K562 (cell line): ENCODE results near the gene ARHGEF10L. TPM values are rescaled to one million over a fixed set of nuclear protein-coding genes. Genes with fewer than 3 reads are reported as not detected.

Experiments used
- ATAC-seq: fragments of 200-7000 bp; cut with Tn5 transposase; 3 replicates; pipeline ENCODE4 v1.9.1; 2020; ENCODE audit warnings: moderate library complexity
- BruUV-seq: library from RNA; stranded (reverse); fragments of 400-500 nt; replicated peaks from 2 replicates; lab custom pipeline; 2021; lab: Mats Ljungman, UMichigan
- CTCF ChIA-PET: fragments of 300-600 bp; formaldehyde crosslinking; extraction: SDS; loops from one replicate; lab custom pipeline; 2021; ENCODE audit warnings: low intra/inter-chr PET ratio; lab: Yijun Ruan, JAX
- POLR2A ChIA-PET: fragments of 300-600, 350-650 bp; sonication (Branson Sonifier 250); formaldehyde crosslinking; extraction: SDS; loops from one replicate; lab custom pipeline; 2021; ENCODE audit warnings: antibody characterized with exemption, inconsistent platforms; lab: Yijun Ruan, JAX
- DNase-seq, 4 experiments: peaks; one replicate each; pipeline versions ENCODE4 v3.0.0 to v3.0.0-alpha.2; 2011 to 2018; ENCODE audit warnings: low spot score in 3 of 4, mixed read lengths in 3 of 4; ENCODE audit errors: extremely low read depth in 1 of 4
- FAIRE-seq: peaks from 2 replicates; lab custom pipeline; 2011; peaks lifted over from hg19 to GRCh38; lab: Jason Lieb, UNC
- H2AFZ ChIP-seq: 2 replicates; pipeline ENCODE4 v1.6.0; 2011; ENCODE audit warnings: low read depth, low read length, control low read depth, inconsistent platforms
- H3K27ac ChIP-seq: fragments of 200-600 bp; 3 replicates; pipeline ENCODE4 v1.8.0; 2011; ENCODE audit warnings: low read depth, mild to moderate bottlenecking, control low read depth, inconsistent platforms, low read length, moderate library complexity, mixed read lengths; ENCODE audit errors: extremely low read depth
- H3K27me3 ChIP-seq, 2 experiments: fragments of 300-600 bp in 1 of 2; 2 replicates in 1 of 2; 3 replicates in 1 of 2; pipeline versions ENCODE4 v1.6.0 to v1.8.0; 2011; ENCODE audit warnings: inconsistent platforms in 2 of 2, low read length in 2 of 2, mild to moderate bottlenecking in 1 of 2, mixed read lengths in 1 of 2, moderate library complexity in 1 of 2; ENCODE audit not compliant: control insufficient read depth in 2 of 2, insufficient read depth in 2 of 2
- H3K36me3 ChIP-seq: fragments of 300-600 bp; 3 replicates; pipeline ENCODE4 v1.8.0; 2011; ENCODE audit warnings: mild to moderate bottlenecking, low read length, inconsistent platforms; ENCODE audit not compliant: control insufficient read depth, insufficient read depth
- H3K4me1 ChIP-seq, 2 experiments: fragments of 200-600 bp in 1 of 2; replicated peaks in 1 of 2; 2 replicates in 1 of 2; 3 replicates in 1 of 2; pipeline versions ENCODE4 v1.5.1 to v1.8.0; 2011; ENCODE audit warnings: inconsistent platforms in 2 of 2, low read length in 2 of 2, mild to moderate bottlenecking in 1 of 2, mixed read lengths in 1 of 2, moderate library complexity in 1 of 2; ENCODE audit not compliant: control insufficient read depth in 2 of 2, insufficient read depth in 2 of 2
- H3K4me2 ChIP-seq: 2 replicates; pipeline ENCODE4 v1.6.1; 2011; ENCODE audit warnings: low read length, control low read depth, inconsistent platforms, mixed read lengths; ENCODE audit not compliant: insufficient read depth
- H3K4me3 ChIP-seq: fragments of 200-600 bp; sonication (generic), shearing (Covaris generic); 2 replicates; pipeline ENCODE4 v1.5.1; 2016; ENCODE audit warnings: control low read depth, inconsistent platforms
- H3K79me2 ChIP-seq: fragments of 200-600 bp; 3 replicates; pipeline ENCODE4 v1.8.0; 2011; ENCODE audit warnings: low read length, inconsistent platforms; ENCODE audit not compliant: control insufficient read depth, insufficient read depth
- H3K9ac ChIP-seq, 2 experiments: 2 replicates each; pipeline versions ENCODE4 v1.6.0 to v1.6.1; 2011; ENCODE audit warnings: low read depth in 2 of 2, low read length in 2 of 2, control low read depth in 1 of 2, inconsistent platforms in 1 of 2, mild to moderate bottlenecking in 1 of 2, mixed read lengths in 1 of 2; ENCODE audit not compliant: insufficient read depth in 1 of 2
- H3K9me1 ChIP-seq: one replicate; pipeline ENCODE4 v1.6.0; 2011; ENCODE audit warnings: inconsistent platforms, mild to moderate bottlenecking, low read length, moderate library complexity; ENCODE audit not compliant: control insufficient read depth, insufficient read depth
- H3K9me3 ChIP-seq: replicated peaks from 2 replicates; pipeline ENCODE4 v1.5.1; 2011; ENCODE audit warnings: low read depth, low read length, inconsistent platforms; ENCODE audit not compliant: control insufficient read depth, insufficient read depth
- H4K20me1 ChIP-seq: replicated peaks from 2 replicates; pipeline ENCODE4 v1.6.1; 2011; ENCODE audit warnings: low read length, inconsistent platforms, mixed read lengths; ENCODE audit not compliant: control insufficient read depth, insufficient read depth
- C11orf30 ChIP-seq: fragments of 450-650 bp; IDR thresholded peaks from 2 replicates; pipeline ENCODE4 v1.6.1; 2016; ENCODE audit warnings: low read depth, mild to moderate bottlenecking
- DLX4 ChIP-seq: fragments of 250-450 bp; sonication (Bioruptor Pico); IDR thresholded peaks from 2 replicates; pipeline ENCODE4 v1.6.1; 2021; ENCODE audit warnings: mild to moderate bottlenecking
- MAFF ChIP-seq: IDR thresholded peaks from 2 replicates; pipeline ENCODE4 v1.6.1; 2012; ENCODE audit warnings: low read length, improper control_type of control experiment
- MAFG ChIP-seq: fragments of 450-650 bp; conservative IDR thresholded peaks from 2 replicates; pipeline ENCODE4 v1.6.1; 2016; ENCODE audit warnings: missing genetic modification characterization, missing compliant biosample characterization
- MAFK ChIP-seq: IDR thresholded peaks from 2 replicates; pipeline ENCODE4 v1.6.1; 2011; ENCODE audit warnings: low read length, improper control_type of control experiment
- NFE2 ChIP-seq: IDR thresholded peaks from 2 replicates; pipeline ENCODE4 v1.6.1; 2014; ENCODE audit warnings: antibody characterized with exemption, low read depth
- NFE2L1 ChIP-seq: fragments of 450-650 bp; IDR thresholded peaks from 2 replicates; pipeline ENCODE4 v1.6.1; 2016; ENCODE audit warnings: missing genetic modification characterization, low read depth, mild to moderate bottlenecking, missing compliant biosample characterization, moderate library complexity, borderline replicate concordance
- ZNF316 ChIP-seq: fragments of 450-650 bp; IDR thresholded peaks from 2 replicates; pipeline ENCODE4 v1.6.1; 2016
- WGBS: fragments of 100-300 bp; shearing (Covaris generic); methylation state at CpG from one replicate; pipeline ENCODE4 v1.1.6; 2016; ENCODE audit warnings: low coverage, mixed read lengths; ENCODE audit not compliant: insufficient coverage; ENCODE audit errors: missing lambda C conversion rate; 5-methylcytosine and 5-hydroxymethylcytosine counted together
- in situ Hi-C: fragments of 300-500 bp; cut with MboI; formaldehyde crosslinking; loops from 4 replicates; pipeline ENCODE4 v1.15.0; 2018; ENCODE audit warnings: inconsistent platforms, mixed read lengths
- intact Hi-C: fragments of 100-400 bp; cut with micrococcal nuclease; formaldehyde crosslinking; loops from 2 replicates; pipeline ENCODE4 v1.14.2; 2022
- polyA plus RNA-seq, 8 experiments: library from polyadenylated mRNA; depleted of rRNA in 4 of 8; stranded (reverse) in 5 of 8; unstranded in 3 of 8; fragments of >200 nt; fragmentation: Nextera tagmentation in 2 of 8; fragmentation: Illumina TruSeq in 1 of 8; extraction: Ambion mirVana in 2 of 8; extraction: Trizol in 1 of 8; gene quantifications; 2 replicates each; pipeline versions ENCODE4 v1.2.1 to v1.2.3, GENCODE V29; 2011 to 2014; ENCODE audit warnings: inconsistent platforms in 1 of 8, missing spikeins in 1 of 8
- total RNA-seq, 7 experiments: library from RNA; depleted of rRNA in 6 of 7; stranded (reverse); fragments of >200 nt in 6 of 7; fragmentation: Illumina TruSeq in 2 of 7; extraction: Trizol in 2 of 7; gene quantifications; 2 replicates each; pipeline versions ENCODE4 v1.2.1 to v1.2.3, GENCODE V29; 2011 to 2021; ENCODE audit warnings: low replicate concordance in 1 of 7
- TF ChIP-seq, protein P1 (sequence below): sonication (generic); formaldehyde crosslinking; IDR thresholded peaks from 2 replicates; pipeline ENCODE4 v1.8.1; 2022; ENCODE audit warnings: missing genetic modification reagents

ARHGEF10L gene
- total and polyA plus RNA-seq, 9 of the 15 experiments (the other 6 are each of a cell fraction or from before 2014, with no cell fraction given), result 0.09 to 0.13 TPM; not detected in 7

DNA sequence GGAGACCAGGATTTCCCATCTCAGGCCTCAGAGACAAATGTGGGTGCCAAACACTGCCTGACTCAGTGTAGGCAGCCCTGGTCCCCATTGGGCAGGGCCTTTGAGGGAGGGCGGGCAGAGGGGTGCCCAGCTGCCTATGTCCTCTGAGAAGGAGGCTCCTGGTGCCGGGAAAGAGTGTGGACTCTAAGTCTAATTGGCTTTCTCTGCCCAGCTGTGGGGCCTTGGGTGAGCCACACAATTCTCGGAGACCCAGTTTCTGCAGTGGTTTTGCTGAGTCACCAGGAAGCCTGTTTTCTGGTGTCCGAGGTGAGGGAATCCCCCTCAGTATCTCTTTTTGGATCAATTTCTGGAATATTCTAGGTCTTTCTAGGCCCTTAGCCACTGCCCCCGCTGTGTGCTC, 180.4 kb downstream of the ARHGEF10L start:
- WGBS, result 12% methylated on average over 4 of the region's 5 CpGs
- FAIRE-seq, result no peak

More for the DNA sequence above, 180.4 kb downstream of the ARHGEF10L start:
- no TSS peak for BruUV-seq
- Histone ChIP-seq H2AFZ (no peak overlapping the region), H3K4me1 (no peaks in the 10 kb centered on the region; a peak in 1 of 5 replicates), H3K27ac (no peak overlapping the region), H3K9me1 (no peaks in the 10 kb centered on the region), H3K36me3 (no peaks in the 10 kb centered on the region), H3K79me2 (no peaks in the 10 kb centered on the region), H3K4me2 (no peak overlapping the region), H3K27me3 (peaks cover 12 to 40% of the 10 kb centered on the region in 2 experiments; a peak in 3 of 5 replicates), H3K9me3 (no peaks in the 10 kb centered on the region), H4K20me1 (peaks cover 8% of the 10 kb centered on the region; the same call in 1 of the 2 replicates), H3K4me3 (no peak overlapping the region), H3K9ac (no peak overlapping the region)
- ATAC-seq, result no peak
- no peak for DNase-seq
- TF ChIP-seq DLX4 (no peak), C11orf30 (peak; percentile 80), MAFF (peak; percentile 47; the same call in 1 of the 2 replicates), NFE2 (peak; percentile 70; the same call in 1 of the 2 replicates), NFE2L1 (tag) (0 out of 2 replicates have a peak, but pooled peaks have one; percentile 6), MAFG (tag) (peak; percentile 84), ZNF316 (peak; percentile 72), MAFK (peak; percentile 58)
- TF ChIP-seq, protein P1, sequence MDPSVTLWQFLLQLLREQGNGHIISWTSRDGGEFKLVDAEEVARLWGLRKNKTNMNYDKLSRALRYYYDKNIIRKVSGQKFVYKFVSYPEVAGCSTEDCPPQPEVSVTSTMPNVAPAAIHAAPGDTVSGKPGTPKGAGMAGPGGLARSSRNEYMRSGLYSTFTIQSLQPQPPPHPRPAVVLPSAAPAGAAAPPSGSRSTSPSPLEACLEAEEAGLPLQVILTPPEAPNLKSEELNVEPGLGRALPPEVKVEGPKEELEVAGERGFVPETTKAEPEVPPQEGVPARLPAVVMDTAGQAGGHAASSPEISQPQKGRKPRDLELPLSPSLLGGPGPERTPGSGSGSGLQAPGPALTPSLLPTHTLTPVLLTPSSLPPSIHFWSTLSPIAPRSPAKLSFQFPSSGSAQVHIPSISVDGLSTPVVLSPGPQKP (CRISPR knock-in tag), result no peak
- ChIA-PET POLR2A (interaction anchor here (0.6 kb wide), 1 partner anchor 48 kb away, joined by 3 read pairs; no protein-coding TSS in a partner anchor), CTCF (no interaction called here)
- intact Hi-C loops (no loop called here), in situ Hi-C loops (no loop called here)
